Activated naive CD8-positive, alpha-beta T cell (primary cell): Measurements from ENCODE around the gene PGM5.
"Not testable (repeated sequence)": the region's sequence is repeated elsewhere in the genome, so short reads cannot be mapped to it uniquely, and the experiment has no call there.

Experiments
- H3K27ac Mint-ChIP-seq: one replicate; pipeline ENCODE4 v1.8.0; 2021; ENCODE audit warnings: mixed read lengths
- H3K27me3 Mint-ChIP-seq: one replicate; pipeline ENCODE4 v1.8.0; 2021; ENCODE audit warnings: mixed read lengths
- H3K36me3 Mint-ChIP-seq: one replicate; pipeline ENCODE4 v1.8.0; 2021; ENCODE audit warnings: mixed read lengths
- H3K4me1 Mint-ChIP-seq: one replicate; pipeline ENCODE4 v1.8.0; 2021; ENCODE audit warnings: low read depth, mixed read lengths
- H3K4me3 Mint-ChIP-seq: one replicate; pipeline ENCODE4 v1.8.0; 2021; ENCODE audit warnings: mild to moderate bottlenecking, mixed read lengths
- H3K9me3 Mint-ChIP-seq: one replicate; pipeline ENCODE4 v1.8.0; 2021; ENCODE audit warnings: low read depth, mixed read lengths

The PGM5 gene

DNA sequence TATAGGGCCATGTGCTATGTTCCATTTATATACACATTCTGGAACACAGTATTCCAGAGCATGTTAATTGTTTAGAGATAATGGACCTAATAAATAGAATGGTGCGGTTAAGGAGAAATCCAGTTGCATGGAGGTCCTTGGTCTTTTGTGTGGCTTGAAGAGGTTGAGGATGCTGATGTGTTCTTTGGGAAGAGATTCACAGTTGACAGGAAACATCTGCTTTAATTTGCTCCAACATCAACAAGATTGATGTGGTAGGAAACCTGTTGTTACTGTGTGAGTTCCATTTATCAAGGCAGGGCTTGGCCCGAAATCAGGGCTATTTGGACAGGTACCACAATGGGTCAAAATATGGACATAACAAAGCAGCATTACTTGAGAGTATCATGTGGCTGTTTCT, 56.3 kb downstream of the PGM5 start:
- not testable (repeated sequence) for H3K4me1 Mint-ChIP-seq, H3K27ac Mint-ChIP-seq, H3K4me3 Mint-ChIP-seq, H3K36me3 Mint-ChIP-seq, H3K27me3 Mint-ChIP-seq, H3K9me3 Mint-ChIP-seq

DNA sequence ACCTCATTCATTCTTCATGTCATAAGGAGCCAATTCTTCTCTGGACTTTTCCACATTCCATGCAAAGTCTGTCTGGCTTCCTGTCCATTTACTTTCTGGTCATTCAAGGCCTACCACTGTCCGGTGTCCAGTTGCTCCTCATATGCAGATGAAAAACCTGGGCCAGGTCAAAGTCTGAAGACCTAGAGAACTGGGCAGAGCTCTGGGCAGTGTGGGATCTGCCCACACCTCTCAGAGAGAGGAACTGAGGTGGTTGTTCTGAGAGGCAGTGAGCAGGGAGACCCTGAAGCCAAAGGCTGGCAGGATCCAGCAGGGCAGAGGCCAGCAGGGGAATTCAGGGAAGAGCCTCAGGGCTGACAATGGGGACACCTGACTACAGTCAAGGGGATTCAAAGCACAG, 58.7 kb downstream of the PGM5 start:
- H3K36me3 Mint-ChIP-seq, H3K27me3 Mint-ChIP-seq, H3K27ac Mint-ChIP-seq, H3K9me3 Mint-ChIP-seq, H3K4me3 Mint-ChIP-seq, H3K4me1 Mint-ChIP-seq: not testable (repeated sequence)

DNA sequence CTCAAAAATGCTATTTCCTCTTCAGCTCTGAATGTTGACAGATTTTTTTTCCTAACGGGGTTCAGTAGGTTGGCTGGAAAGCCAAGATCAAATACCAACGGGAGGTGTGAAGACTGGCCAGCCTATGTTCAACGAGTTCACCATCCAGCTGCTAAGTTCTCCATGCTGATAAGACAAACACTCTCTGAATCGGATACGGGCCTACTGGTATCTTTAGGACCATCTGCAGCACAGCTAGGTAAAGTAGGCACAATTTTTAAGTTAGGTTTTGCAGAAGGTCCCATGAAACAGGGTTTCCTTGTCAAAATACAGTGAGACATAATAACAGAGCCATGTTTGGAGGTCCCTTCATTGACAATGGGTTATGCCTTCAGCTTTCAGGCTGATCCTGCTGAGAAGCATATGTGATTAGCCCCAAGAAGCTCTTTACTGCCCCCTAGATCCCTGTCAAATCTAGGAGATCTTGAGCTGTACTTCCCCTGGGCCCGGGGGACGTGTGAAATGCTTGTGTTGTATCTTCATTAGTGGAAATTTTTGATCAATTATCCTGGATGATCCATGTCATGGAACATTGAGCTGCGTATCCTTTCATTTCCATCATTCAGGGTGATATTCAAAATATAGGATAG, 60.6 kb downstream of the PGM5 start:
- H3K9me3 Mint-ChIP-seq: no peaks in the 10 kb centered on the region
- no peaks in the 10 kb centered on the region for H3K36me3 Mint-ChIP-seq
- no peak overlapping the region for H3K27ac Mint-ChIP-seq
- H3K27me3 Mint-ChIP-seq: peaks cover 7% of the 10 kb centered on the region
- H3K4me1 Mint-ChIP-seq: no peaks in the 10 kb centered on the region
- no peak overlapping the region for H3K4me3 Mint-ChIP-seq

DNA sequence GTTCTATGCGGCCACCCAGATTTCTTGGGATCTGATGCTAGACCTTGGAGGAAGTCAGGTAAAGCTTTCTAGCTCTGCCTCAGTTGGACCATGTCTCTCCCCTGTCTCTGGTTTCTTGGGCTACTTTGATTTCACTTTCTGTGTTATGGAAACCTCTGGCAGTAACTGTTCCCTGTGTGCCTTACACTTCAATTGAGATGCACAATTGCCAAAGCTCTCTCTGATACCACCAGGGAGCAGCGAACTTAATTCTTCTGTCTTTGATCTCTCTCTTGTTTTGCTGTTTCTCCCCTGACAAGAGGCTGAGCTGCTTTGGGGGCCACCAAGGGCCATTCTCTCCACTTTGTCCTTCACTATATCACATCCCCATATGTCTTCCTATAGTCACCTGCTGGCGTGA, 61.4 kb downstream of the PGM5 start:
- Mint-ChIP-seq H3K4me1 (no peaks in the 10 kb centered on the region), H3K27ac (no peak overlapping the region), H3K4me3 (no peak overlapping the region), H3K36me3 (no peaks in the 10 kb centered on the region), H3K9me3 (no peaks in the 10 kb centered on the region), H3K27me3 (peaks cover 7% of the 10 kb centered on the region)

DNA sequence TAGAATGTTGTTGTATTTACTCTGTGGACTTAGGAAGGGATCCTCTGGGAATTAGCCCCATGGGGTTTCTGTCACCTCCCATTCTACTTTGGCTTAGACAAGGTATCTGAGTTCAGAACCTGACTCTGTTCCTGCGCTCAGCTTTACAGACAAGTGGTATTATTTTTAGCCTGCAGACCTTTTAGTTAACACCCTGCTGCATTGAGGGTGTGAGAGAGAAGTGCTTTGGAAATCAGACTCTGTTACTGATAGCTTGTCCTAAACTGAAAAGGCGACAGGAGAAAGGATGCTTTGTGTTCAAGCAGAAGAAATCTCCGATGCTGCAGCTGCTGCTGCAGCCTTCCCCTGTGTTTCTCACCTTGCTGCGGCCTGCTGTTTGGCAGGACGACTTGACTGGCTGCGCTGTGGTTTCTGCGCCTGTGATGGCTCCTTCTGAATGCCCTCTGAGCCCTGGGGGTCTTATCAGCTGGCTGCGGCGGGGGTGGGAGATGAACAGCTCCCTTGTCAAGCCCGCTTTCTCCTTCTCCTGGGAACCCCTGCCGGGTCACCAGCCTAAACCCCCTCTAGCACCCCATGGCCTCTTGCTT, 61.9 kb downstream of the PGM5 start:
- Mint-ChIP-seq H3K27ac (no peak overlapping the region), H3K36me3 (no peaks in the 10 kb centered on the region), H3K4me3 (no peak overlapping the region), H3K27me3 (peaks cover 7% of the 10 kb centered on the region), H3K4me1 (no peaks in the 10 kb centered on the region), H3K9me3 (no peaks in the 10 kb centered on the region)

DNA sequence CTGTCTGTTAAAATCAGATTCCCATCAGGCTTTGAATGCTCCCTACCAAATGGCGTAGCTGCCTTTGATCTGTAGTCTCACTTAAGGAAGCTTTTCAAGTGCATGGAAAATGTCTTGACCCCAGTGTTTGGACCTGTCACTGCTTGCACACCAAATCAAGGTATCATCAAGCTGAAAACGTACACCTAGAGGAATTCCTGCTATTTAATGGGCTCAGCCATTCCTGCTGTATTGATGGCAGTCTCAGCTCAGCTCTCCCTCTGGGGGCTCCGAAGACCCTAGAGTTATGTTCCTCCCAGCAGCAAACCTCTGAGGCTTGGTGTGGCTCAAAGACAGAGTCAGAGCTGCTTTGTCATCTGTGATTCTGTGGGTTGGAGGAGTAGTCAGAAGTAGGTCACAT, 63.5 kb downstream of the PGM5 start:
- H3K27ac Mint-ChIP-seq: no peak overlapping the region
- no peaks in the 10 kb centered on the region for H3K9me3 Mint-ChIP-seq
- H3K4me3 Mint-ChIP-seq: no peak overlapping the region
- peaks cover 10% of the 10 kb centered on the region for H3K27me3 Mint-ChIP-seq
- H3K4me1 Mint-ChIP-seq: no peaks in the 10 kb centered on the region
- H3K36me3 Mint-ChIP-seq: no peaks in the 10 kb centered on the region

DNA sequence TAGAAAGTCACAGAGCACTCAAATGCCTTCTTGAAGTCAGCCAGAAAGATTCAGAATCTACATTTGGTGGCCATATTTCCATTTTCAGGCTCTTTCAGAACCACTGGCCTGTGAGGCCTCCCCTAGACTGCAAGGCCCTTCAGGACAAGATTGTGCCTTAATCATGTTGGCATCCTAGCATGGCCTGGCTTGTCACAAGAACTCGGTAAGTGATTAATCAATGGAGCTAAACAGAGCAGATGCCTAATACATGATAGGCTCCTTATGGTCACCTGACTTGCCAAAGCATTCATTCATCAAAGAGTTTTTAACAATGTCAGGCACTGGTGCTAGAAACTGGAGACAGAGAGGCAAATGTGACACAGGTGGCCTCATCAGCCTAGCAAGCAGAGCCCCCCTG, 70.3 kb downstream of the PGM5 start:
- no peaks in the 10 kb centered on the region for H3K9me3 Mint-ChIP-seq
- no peak overlapping the region for H3K27ac Mint-ChIP-seq
- H3K36me3 Mint-ChIP-seq: no peaks in the 10 kb centered on the region
- peaks cover 3% of the 10 kb centered on the region for H3K27me3 Mint-ChIP-seq
- no peaks in the 10 kb centered on the region for H3K4me1 Mint-ChIP-seq
- H3K4me3 Mint-ChIP-seq: no peak overlapping the region

DNA sequence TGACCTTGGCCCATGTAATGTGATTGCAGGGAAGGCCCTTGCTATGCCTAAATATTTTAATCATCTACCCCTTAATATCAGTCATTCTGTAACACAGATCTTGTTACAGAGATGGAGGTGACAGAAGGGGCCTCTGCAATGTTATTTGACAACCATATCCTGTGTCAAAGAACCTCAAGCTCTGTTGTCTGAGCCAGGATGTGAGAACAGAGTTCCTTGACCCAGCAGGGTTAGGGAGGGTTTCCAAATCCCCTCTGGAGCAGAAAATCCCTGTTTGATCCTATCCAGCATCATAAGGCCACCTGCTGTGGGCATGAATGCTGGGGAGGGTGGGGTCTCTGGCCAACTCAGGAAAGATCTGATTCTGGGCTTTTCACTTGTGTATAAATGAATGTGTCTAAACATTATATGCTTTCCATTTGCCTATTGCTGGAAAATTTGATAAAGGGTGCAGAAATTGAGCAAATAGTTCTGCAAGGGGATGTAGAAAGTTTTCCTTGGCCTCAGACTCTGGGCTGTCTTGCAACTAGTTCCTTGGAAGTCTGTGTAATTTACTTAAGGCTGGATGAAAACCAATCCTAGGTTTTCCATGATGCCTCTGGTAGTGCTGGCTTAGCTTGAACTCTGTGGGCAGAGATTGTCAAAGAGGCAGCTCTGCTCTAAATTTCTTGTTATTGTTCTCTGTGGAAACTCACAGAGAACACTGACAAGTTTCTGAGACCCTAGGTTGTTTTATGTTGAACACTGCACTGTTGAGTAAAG, 71.0 kb downstream of the PGM5 start:
- Mint-ChIP-seq H3K4me3 (no peak overlapping the region), H3K36me3 (no peaks in the 10 kb centered on the region), H3K27ac (no peak overlapping the region), H3K4me1 (no peaks in the 10 kb centered on the region), H3K9me3 (no peaks in the 10 kb centered on the region), H3K27me3 (peaks cover 3% of the 10 kb centered on the region)

DNA sequence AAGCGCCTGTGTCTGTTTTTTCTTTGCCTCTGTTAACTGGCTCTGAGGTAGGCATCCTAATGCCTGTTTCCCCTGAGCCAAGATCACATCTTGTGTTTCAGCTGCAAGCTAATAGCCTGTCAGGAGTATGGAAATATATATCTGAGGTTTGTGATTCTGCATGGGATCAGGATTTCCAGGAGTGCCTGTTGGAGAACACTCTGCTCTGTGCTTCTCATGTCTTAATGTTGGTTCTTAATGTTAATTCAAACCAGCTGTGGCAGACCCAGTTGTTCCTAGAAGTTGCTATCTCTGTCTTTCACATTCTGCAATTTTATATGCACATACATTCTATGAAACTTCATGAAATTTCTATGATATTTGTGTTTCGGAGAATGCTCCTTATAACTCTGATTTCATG, 72.1 kb downstream of the PGM5 start:
- no peaks in the 10 kb centered on the region for H3K36me3 Mint-ChIP-seq

DNA sequence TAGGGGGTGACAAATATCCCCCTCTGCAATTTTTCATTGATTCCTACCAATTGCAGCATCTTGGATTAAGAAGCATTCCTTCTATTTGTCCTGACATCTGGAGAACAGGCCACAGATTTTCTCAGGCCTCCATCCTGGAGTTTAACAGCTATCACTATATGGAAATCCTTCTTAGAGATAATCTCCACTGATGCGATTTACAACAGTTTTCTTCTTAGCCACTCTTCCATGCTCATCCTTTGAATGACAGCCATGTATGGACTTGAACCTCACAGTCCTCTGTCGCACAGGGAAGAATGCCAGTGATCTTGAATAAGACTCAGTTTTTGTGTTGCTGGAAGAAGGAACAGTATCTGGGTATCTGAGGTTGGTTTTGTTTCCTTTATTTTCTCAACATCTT, 73.2 kb downstream of the PGM5 start:
- H3K27me3 Mint-ChIP-seq: no peaks in the 10 kb centered on the region
- no peaks in the 10 kb centered on the region for H3K36me3 Mint-ChIP-seq
- no peaks in the 10 kb centered on the region for H3K4me1 Mint-ChIP-seq
- no peak overlapping the region for H3K27ac Mint-ChIP-seq
- no peak overlapping the region for H3K4me3 Mint-ChIP-seq
- no peaks in the 10 kb centered on the region for H3K9me3 Mint-ChIP-seq

More for the DNA sequence above, 72.1 kb downstream of the PGM5 start:
- H3K27me3 Mint-ChIP-seq: peaks cover 3% of the 10 kb centered on the region
- no peaks in the 10 kb centered on the region for H3K4me1 Mint-ChIP-seq
- no peaks in the 10 kb centered on the region for H3K9me3 Mint-ChIP-seq
- H3K27ac Mint-ChIP-seq: no peak overlapping the region
- no peak overlapping the region for H3K4me3 Mint-ChIP-seq

DNA sequence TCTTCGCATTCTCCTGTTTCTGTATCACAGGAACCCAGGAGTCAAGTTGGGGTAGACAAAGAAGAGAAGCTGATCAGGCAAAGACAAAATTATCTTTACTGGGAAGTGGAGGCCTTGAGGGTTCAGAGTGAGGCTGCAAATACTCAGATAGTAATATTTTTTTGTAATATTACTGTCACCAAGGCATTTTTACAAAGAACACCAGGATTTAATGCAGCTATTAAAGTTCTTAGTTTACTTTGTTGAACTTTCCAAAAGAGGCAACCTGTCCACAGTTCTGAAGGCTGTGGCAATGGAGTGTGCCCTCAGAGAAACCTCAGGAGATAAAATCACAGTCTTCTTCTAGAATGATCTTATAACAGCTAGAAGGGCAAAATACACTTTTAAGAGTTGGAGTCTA, 74.9 kb downstream of the PGM5 start:
- Mint-ChIP-seq H3K27ac (no peak overlapping the region), H3K36me3 (no peaks in the 10 kb centered on the region), H3K27me3 (peaks cover 1% of the 10 kb centered on the region), H3K4me1 (no peaks in the 10 kb centered on the region), H3K4me3 (no peak overlapping the region), H3K9me3 (no peaks in the 10 kb centered on the region)

DNA sequence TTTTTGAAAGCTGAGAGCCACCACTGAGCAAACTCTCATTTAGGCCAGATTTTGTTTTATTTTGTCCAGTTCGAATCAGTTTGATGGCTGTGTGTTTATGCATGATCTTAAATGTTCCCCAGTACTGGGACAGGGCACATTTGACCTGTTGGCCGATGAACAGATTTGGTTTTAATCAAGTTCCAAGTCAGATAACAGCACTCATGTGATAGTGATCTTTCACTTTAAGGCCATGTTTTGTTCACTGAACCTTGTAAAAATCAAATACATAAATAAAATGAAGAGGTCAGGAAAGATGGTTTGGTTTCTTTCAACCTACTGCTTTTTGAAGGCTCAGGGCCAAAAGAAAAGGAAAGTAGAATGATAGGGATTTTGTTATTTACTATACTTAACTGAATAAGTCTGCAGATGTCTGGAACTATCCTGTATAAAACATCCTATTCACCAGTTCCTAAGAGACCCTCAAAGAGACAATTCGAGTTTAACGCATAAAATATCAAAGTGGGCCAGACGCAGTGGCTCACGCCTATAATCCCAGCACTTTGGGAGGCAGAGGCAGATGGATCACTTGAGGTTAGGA, 77.2 kb downstream of the PGM5 start:
- peaks cover 4% of the 10 kb centered on the region for H3K9me3 Mint-ChIP-seq
- H3K4me3 Mint-ChIP-seq: no peak overlapping the region
- peaks cover 6% of the 10 kb centered on the region for H3K27me3 Mint-ChIP-seq
- H3K4me1 Mint-ChIP-seq: no peaks in the 10 kb centered on the region
- H3K27ac Mint-ChIP-seq: no peak overlapping the region
- H3K36me3 Mint-ChIP-seq: no peaks in the 10 kb centered on the region

DNA sequence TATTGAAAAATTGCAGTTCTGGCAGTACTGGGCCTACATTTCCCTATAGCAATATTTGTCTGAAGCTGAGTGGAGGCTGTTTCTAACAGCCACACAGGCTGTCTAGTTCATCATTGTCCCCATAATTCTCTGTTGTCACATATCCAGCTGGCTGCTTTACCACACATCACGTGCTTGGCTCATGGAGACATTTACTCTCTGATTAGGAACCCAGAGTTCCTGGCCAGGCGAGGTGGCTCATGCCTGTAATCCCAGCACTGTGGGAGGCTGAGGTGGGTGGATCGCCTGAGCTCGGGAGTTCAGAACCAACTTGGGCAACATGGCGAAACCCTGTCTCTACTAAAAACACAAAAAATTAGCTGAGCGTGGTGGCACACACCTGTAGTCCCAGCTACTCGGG, 81.4 kb downstream of the PGM5 start:
- no peak overlapping the region for H3K4me3 Mint-ChIP-seq
- H3K36me3 Mint-ChIP-seq: no peaks in the 10 kb centered on the region
- H3K9me3 Mint-ChIP-seq: peaks cover 13% of the 10 kb centered on the region
- no peak overlapping the region for H3K27ac Mint-ChIP-seq
- H3K4me1 Mint-ChIP-seq: no peaks in the 10 kb centered on the region
- H3K27me3 Mint-ChIP-seq: peaks cover 6% of the 10 kb centered on the region

DNA sequence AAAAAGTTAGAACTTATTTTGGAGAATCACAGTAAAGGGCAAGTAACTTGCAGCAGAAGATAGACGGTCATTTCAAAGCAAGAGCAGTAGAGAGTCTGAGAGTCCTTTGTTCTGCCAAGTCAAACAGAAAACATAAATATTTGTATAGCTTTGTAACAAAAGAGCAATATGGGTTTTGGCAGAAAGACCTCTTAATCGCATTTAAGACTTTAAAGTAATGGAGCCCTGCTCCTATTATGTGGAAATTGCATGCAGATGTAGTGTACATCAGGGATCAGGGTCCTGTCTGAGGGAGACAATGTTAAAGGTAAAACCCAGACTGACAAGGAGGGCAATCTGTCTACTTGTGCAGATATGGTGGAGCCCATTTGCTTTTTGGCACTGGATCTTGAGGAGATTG, 87.2 kb downstream of the PGM5 start:
- peaks cover 10% of the 10 kb centered on the region for H3K9me3 Mint-ChIP-seq
- no peak overlapping the region for H3K27ac Mint-ChIP-seq
- H3K36me3 Mint-ChIP-seq: no peaks in the 10 kb centered on the region
- peaks cover 3% of the 10 kb centered on the region for H3K27me3 Mint-ChIP-seq
- H3K4me3 Mint-ChIP-seq: no peak overlapping the region
- no peaks in the 10 kb centered on the region for H3K4me1 Mint-ChIP-seq

DNA sequence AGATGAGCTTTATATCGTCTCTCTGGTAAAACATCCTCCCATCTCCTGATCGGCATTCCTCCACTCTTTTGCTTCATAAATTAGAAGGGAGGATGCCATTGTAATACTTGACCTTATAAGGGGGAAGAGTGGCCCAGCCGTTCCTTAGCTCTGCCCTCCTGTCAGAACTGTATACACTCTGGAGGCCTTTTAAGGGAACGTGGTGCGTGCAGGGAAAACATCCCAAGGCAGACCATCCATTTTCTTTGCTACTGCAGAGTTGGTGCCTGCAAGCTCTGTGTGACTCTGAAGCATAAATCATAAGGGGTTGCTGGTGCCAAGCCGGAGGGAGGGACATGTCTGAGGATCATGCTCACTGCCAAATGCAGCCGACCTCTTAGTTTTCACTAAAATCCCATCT, 90.4 kb downstream of the PGM5 start:
- no peak overlapping the region for H3K4me3 Mint-ChIP-seq
- H3K27me3 Mint-ChIP-seq: peaks cover 3% of the 10 kb centered on the region
- H3K9me3 Mint-ChIP-seq: peaks cover 2% of the 10 kb centered on the region
- H3K4me1 Mint-ChIP-seq: no peaks in the 10 kb centered on the region
- no peaks in the 10 kb centered on the region for H3K36me3 Mint-ChIP-seq
- no peak overlapping the region for H3K27ac Mint-ChIP-seq
